HepG2 (cell line): ENCODE data around the gene TMEM134. TPM values are rescaled to one million over a fixed set of nuclear protein-coding genes. Genes with fewer than 3 reads are reported as not detected.

Source experiments
- ARHGAP35 ChIP-seq: sonication (generic); formaldehyde crosslinking; IDR thresholded peaks from 2 replicates; pipeline ENCODE4 v1.9.0; 2022; ENCODE audit warnings: mild to moderate bottlenecking, inconsistent platforms, moderate library complexity, missing genetic modification reagents, borderline replicate concordance
- ARID4A ChIP-seq: sonication (generic); formaldehyde crosslinking; IDR thresholded peaks from 2 replicates; pipeline ENCODE4 v1.5.0; 2020; ENCODE audit warnings: mild to moderate bottlenecking, missing genetic modification reagents, borderline replicate concordance
- ETV5 ChIP-seq: IDR thresholded peaks from 2 replicates; pipeline ENCODE4 v1.6.1; 2018; ENCODE audit warnings: missing biosample characterization, missing genetic modification reagents, inconsistent platforms, borderline replicate concordance
- HOXA9 ChIP-seq: sonication (generic); formaldehyde crosslinking; IDR thresholded peaks from 2 replicates; pipeline ENCODE4 v1.8.1; 2022; ENCODE audit warnings: missing genetic modification reagents, mild to moderate bottlenecking, moderate library complexity, borderline replicate concordance
- NFE2L1 ChIP-seq: sonication (generic); formaldehyde crosslinking; IDR thresholded peaks from 2 replicates; pipeline ENCODE4 v1.4.0; 2020; ENCODE audit warnings: missing genetic modification reagents, mild to moderate bottlenecking, borderline replicate concordance
- NRL ChIP-seq: sonication (generic); formaldehyde crosslinking; IDR thresholded peaks from 2 replicates; pipeline ENCODE4 v1.5.0; 2020; ENCODE audit warnings: missing genetic modification reagents, mild to moderate bottlenecking, moderate library complexity, borderline replicate concordance
- PHF20 ChIP-seq: sonication (generic); formaldehyde crosslinking; IDR thresholded peaks from 2 replicates; pipeline ENCODE4 v1.5.0; 2020; ENCODE audit warnings: mild to moderate bottlenecking, missing genetic modification reagents
- POLR2G ChIP-seq: fragments of 200-400 bp; formaldehyde crosslinking; IDR thresholded peaks from 2 replicates; pipeline ENCODE4 v1.6.1; 2018; ENCODE audit warnings: mild to moderate bottlenecking, low read depth, low read length, moderate library complexity
- TARDBP ChIP-seq: sonication (generic); formaldehyde crosslinking; IDR thresholded peaks from 2 replicates; pipeline ENCODE4 v1.8.0; 2022; ENCODE audit warnings: mild to moderate bottlenecking, missing genetic modification reagents
- THAP9 ChIP-seq: sonication (generic); formaldehyde crosslinking; IDR thresholded peaks from 2 replicates; pipeline ENCODE4; 2020; ENCODE audit warnings: missing genetic modification reagents, mild to moderate bottlenecking, borderline replicate concordance
- UBTF ChIP-seq: sonication (generic); formaldehyde crosslinking; IDR thresholded peaks from 2 replicates; pipeline ENCODE4 v1.4.0; 2020; ENCODE audit warnings: mild to moderate bottlenecking, missing genetic modification reagents
- ZNF232 ChIP-seq: sonication (generic); formaldehyde crosslinking; IDR thresholded peaks from 2 replicates; pipeline ENCODE4 v1.4.0; 2020; ENCODE audit warnings: missing genetic modification reagents, borderline replicate concordance
- ZNF816 ChIP-seq: sonication (generic); formaldehyde crosslinking; IDR thresholded peaks from 2 replicates; pipeline ENCODE4 v1.8.0; 2022; ENCODE audit warnings: missing genetic modification reagents, mild to moderate bottlenecking, borderline replicate concordance
- polyA plus RNA-seq, 8 experiments: library from polyadenylated mRNA; depleted of rRNA in 3 of 8; stranded (reverse) in 7 of 8; unstranded in 1 of 8; fragments of >200 nt; fragmentation: Illumina TruSeq in 4 of 8; extraction: Trizol in 4 of 8; gene quantifications; 2 replicates each; pipeline versions ENCODE4 v1.2.1 to v1.2.3, GENCODE V29; 2011 to 2016; ENCODE audit warnings: low read depth in 4 of 8, missing spikeins in 1 of 8, mixed read lengths in 1 of 8; ENCODE audit not compliant: insufficient read depth in 1 of 8
- total RNA-seq, 5 experiments: library from RNA; depleted of rRNA; stranded (reverse); fragments of >200 nt; fragmentation: Illumina TruSeq; extraction: Trizol; gene quantifications; 2 replicates each; pipeline ENCODE4 v1.2.3, GENCODE V29; 2016; ENCODE audit warnings: low read depth in 1 of 5

TMEM134 gene
- total and polyA plus RNA-seq, 2 of the 13 experiments (the other 11 are each of a cell fraction or from before 2014, with no cell fraction given) = 6.9 to 26.9 TPM

GRCh38 chr11:67464411-67465188 is 4.5 kb downstream of the TMEM134 start (continued):
- TF ChIP-seq UBTF (peak; percentile 39; the same call in 1 of the 2 replicates), NRL (CRISPR knock-in tag) (peak; percentile 3; the same call in 1 of the 2 replicates), NFE2L1 (CRISPR knock-in tag) (no peak), TARDBP (peak; percentile 41; the same call in 1 of the 2 replicates), PHF20 (CRISPR knock-in tag) (peak; percentile 56; the same call in 1 of the 2 replicates), POLR2G (peak; percentile 82), THAP9 (CRISPR knock-in tag) (peak; percentile 68), ARHGAP35 (CRISPR knock-in tag) (0 out of 2 replicates have a peak, but pooled peaks have one; percentile 1), ZNF816 (CRISPR knock-in tag) (no peak), ETV5 (CRISPR knock-in tag) (peak; percentile 66; the same call in 1 of the 2 replicates), HOXA9 (0 out of 2 replicates have a peak, but pooled peaks have one; percentile 64), ZNF232 (CRISPR knock-in tag) (peak; percentile 39; the same call in 1 of the 2 replicates), ARID4A (peak; percentile 70; the same call in 1 of the 2 replicates)
